HG03159 (cell line): Measurements from ENCODE around the gene KASH5.
"Not testable (repeated sequence)": the region's sequence is repeated elsewhere in the genome, so short reads cannot be mapped to it uniquely, and the experiment has no call there.

Experiments
- ATAC-seq: cut with Tn5 transposase; IDR thresholded peaks from one replicate; pipeline ENCODE4 v1.9.1; 2021; ENCODE audit warnings: mild to moderate bottlenecking, moderate library complexity; ENCODE audit not compliant: unreplicated experiment

KASH5 gene

DNA sequence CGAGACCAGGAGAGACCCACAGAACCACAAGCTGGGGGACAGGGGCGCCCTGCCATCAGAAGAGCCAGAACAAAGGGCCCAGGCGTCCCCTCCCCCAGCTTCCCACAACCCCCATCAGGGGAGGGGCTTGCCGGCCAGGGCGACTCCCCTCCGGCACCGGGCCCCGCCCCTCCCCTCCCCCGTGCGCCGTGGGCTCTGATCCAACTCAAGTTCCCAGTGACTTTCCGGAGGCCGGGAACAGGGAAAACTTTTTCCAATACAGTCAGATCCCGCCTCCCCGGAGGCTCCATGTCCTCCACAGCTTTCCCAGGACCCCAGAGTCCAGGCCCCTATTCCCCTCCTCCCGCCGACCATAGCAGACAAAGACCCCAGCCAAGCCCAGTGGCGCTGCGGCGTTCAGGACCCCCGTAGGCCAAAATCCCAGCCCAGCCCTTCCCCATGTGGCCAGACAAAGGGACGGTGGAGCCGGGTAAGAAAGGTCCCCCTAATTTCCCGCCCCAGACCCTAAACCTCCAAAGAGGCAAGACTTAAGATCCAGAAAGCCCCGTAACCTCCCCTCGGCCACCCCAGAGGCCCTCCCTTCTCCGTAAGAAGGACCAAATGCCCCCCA, 26.5 kb upstream of the KASH5 start:
- no peak for ATAC-seq

DNA sequence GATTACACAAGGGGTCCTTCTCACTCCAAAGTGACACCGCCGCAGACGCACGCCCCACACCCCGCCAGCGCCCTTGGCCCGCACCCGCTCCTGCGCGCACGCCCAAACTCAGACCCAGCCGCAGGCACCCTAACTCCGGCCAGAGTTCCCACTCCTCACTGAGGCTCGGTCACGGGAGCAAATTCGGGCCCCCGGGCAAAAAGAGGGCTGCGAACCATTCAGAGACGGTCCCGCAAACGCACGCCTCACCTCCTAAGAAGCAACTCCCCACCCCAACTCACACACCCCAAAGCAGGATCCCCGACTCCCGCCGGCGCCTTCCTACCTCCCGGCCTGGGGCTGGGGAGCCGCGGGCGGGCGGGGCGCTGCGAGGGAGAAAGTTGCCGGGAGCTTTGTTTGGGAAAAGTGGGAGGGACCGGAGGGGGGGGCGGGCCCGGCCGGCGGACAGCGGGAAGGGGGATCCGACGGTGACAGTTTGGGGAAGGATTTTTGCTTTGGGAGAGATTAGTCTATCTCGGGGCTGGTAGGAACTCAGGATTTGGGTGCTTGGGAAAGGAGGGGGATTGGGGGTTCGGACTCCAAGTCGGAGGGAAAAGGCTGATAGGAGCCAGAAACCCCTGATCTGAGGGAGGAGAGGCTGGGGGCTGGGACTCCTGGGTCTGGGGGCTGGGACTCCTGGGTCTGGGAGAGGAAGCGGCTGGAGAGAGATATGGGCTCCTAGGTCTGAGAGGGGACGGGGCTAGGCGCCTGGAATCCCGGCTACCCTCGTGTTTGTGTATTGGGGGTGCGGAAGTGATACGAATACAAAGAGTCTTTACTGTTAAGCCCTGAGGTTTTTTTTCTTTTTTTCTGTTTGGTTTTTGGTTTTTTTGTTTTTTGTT, 25.8 kb upstream of the KASH5 start, which contains the start of gene TEAD2:
Gene TEAD2 (minus strand): TSS at position 369 of the 881 bp plus-strand sequence. CDS start 2,341 bp downstream, outside the sequence.
- no peak for ATAC-seq

DNA sequence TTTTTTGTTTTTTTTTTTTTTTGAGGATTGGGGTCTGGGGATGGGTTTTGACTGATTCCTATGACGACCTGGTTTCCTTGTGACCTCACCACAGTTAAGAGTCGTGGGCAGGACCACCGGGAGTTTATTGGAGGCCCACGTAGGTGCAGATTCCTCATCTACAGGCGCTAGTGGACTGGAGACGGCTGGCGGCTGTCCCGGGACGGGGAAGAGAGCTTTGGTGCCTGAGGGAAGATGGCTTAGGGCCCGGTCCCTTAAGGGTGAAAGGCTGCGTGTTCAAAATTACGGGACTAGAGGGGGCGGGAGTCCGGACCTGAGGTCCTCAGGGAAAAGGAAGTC, 25.2 kb upstream of the KASH5 start:
- ATAC-seq: no peak

DNA sequence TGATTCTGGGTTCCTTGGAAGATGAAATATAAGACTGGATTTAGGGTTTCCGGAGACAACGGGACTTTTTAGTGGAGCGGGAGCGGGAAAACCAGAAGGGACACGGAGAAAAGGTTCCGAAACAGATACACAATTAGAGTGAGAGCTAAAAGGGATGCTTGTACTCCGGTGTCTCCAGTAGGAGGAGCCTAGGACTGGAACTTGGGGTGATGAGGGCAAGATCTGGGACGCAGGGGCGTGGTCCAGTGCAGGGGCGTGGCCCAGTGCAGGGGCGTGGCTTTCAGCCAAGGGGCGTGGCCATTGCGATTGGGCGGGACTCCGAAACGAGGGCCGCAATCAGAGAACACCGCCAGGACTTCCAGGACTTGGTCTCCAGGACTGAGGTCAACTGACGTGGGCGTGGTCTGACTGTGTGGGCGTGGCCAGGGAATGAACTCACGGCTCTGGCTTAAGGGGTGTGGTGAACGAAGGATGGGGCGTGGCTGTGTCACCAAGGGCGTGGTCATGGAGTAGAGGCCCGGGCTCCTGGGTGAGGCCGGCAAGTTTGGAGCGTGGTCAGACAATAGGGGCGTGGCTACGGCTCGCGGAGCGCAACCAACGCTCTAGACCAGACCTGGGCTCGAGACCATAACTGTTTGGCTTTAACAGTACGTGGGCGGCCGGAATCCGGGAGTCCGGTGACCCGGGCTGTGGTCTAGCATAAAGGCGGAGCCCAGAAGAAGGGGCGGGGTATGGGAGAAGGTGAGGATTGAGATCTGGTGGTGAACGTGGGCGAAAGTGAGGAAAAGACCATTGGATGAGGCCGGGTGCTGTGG, 24.6 kb upstream of the KASH5 start, which contains the start of gene DKKL1:
Gene DKKL1 (plus strand): TSS at position 610 of the 815 bp plus-strand sequence. CDS start 122 bp downstream, at position 732.
- ATAC-seq: no peak

DNA sequence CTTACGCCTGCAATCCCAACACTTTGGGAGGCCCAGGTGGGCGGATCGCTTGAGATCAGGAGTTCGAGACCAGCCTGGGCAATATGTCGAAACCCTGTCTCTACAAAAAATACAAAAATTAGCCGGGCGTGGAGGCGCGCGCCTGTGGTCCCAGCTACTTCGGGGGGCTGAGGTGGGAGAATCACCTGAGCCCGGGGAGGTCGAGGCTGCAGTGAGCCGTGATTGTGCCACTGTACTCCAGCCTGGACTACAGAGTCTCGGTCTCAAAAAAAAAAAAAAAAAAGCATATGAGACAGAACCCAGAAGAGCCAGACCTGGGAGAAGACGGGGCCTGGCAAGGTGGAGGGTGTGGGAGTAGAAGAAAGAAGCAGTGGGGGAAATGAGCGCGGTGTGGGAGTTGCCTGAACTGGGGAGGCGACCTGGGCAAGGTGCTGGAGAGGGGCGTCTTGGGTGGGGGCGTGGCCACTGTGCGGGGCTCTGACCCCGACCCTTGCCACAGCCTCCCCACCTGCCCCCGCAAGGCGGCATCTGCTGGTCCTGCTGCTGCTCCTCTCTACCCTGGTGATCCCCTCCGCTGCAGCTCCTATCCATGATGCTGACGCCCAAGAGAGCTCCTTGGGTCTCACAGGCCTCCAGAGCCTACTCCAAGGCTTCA, 23.8 kb upstream of the KASH5 start:
- no peak for ATAC-seq

DNA sequence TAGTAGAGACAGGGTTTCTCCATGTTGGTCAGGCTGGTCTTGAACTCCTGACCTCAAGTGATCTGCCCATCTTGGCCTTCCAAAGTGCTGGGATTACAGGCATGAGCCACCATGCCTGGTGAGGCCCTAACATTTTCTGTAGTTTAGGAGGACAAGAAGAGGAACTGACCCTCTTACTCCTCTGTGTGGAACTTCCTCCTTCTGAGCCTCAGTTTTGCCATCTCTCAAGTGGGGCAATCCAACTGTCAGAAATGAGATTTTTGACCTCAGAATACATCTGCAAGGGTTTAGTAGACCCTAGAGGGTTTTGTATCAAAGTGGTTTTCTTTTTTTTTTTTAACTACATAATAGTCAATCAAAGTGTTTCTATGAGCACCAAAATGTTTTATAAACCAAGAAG, 21.9 kb upstream of the KASH5 start:
- no peak for ATAC-seq

DNA sequence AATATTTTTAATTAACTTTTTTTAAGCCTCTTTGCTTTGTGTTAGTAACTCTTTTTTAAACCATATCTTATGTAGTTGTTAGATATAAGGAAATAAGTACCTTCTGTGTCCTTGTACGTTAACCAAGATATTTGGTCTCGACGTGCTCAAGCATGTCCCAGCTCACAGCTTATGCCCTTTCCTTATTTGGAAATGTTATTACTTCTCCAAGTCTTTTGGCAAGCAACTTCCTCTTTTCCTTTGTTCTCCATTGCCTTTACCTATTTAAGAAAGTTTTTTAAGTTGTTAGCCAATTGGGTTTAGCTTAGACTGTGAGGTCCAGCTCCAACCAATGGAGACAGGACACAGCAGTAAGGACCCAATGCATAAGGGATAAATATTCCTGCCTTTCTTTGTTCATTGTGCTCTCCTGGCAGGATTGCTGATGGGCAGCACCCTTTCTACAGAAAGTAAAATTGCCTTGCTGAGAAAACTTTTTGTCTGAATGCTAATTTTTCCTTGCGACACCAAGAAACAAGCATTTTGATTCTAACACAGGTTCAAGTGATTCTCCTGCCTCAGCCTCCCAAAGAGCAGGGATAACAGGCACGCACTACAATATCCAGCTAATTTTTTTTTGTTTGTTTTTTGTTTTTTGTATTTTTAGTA, 19.2 kb upstream of the KASH5 start:
- no peak for ATAC-seq

DNA sequence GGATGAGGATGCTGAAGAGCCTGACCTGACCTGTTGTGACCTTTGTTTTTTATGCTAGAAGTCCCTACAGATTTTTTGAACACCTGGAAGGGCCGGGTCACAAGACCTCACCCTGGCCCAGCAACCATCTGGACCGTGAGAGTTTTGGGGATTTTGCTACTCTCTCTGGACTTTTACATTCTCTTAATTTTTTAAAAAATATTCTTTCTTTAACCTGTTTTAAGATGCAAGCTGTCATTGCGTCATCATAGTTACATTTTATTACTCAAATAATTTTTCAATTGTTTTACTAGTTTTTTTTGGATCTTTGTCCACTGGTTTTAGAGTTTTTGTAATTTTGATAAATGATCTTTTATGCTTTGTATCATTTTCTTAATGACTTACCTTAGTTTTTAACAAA, 16.9 kb upstream of the KASH5 start:
- ATAC-seq: no peak

DNA sequence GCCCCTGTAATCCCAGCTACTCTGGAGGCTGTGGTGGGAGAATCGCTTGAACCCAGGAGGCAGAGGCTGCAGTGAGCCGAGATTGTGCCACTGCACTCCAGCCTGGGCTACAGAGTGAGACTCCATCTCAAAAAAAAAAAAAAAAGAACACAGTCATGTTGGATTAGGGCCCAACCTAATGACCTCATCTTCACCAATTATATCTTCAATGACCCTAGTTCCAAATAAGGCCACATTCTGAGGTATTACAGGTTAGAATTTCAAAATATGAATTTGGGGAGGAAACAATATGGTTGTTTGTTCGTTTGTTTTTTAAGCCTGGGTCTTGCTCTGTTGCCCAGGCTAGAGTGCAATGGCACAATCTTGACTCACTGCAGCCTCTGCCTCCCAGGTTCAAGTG, 14.9 kb upstream of the KASH5 start:
- ATAC-seq: not testable (repeated sequence)

DNA sequence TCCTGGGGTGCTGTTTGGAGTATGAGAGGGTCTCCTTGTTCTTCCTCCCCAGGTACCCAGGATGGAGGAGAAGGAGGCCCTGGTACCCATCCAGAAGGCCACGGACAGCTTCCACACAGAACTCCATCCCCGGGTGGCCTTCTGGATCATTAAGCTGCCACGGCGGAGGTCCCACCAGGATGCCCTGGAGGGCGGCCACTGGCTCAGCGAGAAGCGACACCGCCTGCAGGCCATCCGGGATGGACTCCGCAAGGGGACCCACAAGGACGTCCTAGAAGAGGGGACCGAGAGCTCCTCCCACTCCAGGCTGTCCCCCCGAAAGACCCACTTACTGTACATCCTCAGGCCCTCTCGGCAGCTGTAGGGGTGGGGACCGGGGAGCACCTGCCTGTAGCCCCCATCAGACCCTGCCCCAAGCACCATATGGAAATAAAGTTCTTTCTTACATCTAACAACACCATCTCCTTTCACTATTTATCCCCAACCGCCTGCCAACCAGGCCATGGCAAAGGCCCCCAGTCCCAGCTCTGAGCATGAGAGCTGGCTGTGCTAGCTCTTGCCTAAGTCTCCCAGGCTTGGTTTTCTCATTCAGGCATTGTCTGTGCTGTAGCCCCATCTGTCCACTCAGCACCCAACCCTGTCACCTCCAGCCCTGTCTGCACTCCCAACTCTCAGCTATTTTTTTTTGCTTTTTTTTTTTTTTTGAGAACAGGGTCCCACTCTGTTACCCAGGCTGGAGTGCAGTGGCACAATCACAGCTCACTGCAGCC, 13.2 kb upstream of the KASH5 start:
- no peak for ATAC-seq

DNA sequence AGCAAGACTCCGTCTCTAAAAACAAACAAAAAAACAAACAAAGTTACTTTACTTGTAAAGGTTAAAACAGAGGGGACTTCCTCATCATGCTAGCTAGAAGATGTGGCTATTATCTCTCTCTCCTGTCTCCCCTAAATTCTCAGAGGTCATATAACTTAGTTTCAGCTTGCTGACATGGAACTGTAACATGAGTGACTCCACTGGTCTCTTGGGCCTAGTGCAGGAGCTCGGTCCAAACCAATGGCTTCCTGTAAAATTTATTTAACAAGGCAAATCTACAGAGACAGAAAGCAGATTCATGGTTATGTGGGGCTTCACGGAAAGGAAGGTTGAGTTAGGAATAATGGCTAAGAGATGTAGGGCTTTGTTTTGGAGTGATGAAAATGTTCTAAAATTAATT, 9.5 kb upstream of the KASH5 start:
- ATAC-seq: no peak

DNA sequence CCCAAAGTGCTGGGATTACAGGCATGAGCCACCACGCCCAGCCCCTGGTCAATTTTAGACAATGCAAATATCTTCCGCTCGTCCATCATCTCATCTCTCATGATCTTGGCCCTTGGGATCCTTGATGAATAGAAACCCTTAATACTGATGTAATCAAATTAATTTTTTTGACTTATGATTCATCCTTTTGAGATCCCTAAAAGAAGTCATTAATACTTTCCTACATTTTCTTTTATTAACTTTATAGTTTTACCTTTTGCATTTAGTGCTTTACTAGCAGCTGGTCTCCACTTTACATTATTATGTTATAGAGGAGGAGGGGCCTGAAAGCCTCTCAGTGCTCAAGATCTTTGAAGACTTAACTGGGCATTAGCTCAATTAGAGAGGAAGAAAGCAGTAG, 7.7 kb upstream of the KASH5 start:
- ATAC-seq: no peak

DNA sequence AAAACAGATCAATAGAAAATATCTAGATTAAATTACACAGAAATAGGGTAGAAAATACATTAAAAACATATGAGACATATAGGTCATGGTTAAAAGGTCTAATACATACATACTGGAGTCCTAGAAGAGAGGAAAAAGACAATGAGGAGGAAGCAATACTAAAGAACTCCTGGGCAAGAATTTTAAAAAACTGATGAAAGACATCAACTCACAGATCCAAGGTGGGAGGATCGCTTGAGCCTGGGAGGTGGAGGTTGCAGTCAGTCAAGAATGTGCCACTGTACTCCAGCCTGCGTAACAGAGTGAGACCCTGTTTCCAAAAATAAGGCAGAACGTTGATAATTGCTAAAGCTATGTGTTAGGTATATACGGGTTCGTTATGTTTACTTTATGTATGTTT, 5.4 kb upstream of the KASH5 start:
- ATAC-seq: no peak

DNA sequence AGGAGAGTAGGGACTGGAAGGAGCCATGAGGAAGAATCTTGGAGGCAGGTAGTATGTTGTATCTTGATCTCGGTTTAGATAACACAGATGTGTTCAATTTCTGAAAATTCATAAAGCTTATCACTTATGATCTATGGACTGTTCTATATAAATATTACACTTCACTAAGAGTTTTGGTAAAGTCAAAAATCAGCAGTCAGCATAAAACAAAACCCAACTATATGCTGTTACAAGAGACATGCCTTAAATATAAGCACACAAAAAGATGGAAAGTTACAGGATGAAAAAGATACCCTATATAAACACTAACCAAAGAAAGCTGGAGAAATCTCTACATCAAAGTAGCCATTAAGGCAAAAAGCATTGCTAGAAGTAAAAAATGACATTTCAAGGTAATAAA, 4.5 kb upstream of the KASH5 start:
- no peak for ATAC-seq

DNA sequence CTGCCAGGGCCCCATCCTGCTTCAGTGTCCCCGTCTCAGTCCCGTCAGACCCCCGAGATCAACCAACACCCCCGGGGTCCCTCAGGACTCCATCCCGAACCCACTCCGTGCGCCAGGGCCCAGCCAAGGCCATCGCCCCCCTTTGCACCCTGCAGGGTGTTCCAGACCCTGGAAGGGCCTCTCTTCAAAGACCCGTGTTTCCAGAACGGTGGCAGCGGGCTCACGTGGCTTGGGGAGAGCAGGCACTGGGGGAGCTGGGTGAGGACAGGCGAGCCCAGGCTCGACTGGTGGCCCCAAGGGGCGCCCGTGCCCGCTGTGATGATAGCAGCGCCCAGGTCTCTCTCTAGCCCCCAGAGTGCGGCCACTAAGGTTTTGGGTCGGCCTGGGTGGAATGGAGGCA, 1.4 kb downstream of the KASH5 start:
- no peak for ATAC-seq

DNA sequence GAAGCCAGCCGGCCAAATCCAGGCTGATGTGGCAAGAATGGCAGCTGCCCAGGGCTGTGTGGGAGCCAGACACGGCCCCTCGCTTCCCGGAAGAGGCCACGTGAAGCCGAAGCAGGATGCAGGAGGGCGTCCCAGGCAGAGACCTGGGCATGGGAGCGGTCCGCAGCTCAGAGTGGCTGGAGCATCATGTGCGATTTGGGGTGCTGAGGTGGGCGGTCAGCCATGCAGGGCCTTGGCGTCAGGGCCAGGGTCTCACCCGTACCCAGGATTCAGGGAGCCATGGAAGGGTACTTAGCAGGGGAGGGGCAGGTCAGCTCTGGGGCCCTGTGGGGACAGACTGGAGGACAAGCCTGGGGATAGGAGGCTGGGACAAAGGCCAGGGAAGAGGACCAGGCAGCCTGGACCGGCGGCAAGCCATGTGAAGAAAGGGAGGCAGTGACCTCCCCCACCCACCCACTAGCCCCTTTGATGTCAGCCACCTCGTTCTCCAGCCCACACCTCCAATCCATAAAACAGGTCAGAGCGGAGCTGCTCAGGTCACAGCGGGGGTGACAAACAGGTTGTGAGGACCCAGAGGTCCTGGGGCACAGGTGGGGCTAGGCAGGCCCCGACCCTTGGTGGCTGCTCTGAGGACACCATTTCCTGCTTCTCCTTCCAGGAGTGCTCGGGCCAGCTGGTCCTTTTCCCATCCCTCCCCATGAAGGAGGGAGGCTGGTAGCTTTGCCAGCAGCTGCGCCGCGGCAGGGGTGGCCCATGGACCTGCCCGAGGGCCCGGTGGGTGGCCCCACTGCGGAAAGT, 2.3 kb downstream of the KASH5 start:
- no peak for ATAC-seq

DNA sequence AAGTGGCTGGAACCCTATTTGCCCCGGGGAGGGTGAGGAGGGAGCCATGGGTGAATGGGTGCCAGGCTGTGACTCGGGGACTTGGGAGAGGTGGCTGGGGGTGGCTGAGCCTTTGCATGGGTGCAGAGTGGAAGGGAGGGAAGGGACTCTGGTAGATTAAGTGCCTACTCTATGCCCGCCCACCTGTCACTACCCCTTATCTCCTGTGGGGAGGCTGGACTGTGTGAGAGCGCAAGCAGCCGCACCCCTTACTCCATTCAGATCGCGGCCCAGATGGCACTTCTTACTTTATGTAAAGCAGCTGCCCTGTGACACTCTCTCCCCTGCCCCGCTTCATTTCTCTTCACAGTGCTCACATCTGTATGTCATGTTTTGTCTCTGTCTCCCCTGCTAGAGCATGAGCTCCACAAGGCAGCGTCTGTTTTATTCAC, 2.9 kb downstream of the KASH5 start:
- ATAC-seq: no peak

DNA sequence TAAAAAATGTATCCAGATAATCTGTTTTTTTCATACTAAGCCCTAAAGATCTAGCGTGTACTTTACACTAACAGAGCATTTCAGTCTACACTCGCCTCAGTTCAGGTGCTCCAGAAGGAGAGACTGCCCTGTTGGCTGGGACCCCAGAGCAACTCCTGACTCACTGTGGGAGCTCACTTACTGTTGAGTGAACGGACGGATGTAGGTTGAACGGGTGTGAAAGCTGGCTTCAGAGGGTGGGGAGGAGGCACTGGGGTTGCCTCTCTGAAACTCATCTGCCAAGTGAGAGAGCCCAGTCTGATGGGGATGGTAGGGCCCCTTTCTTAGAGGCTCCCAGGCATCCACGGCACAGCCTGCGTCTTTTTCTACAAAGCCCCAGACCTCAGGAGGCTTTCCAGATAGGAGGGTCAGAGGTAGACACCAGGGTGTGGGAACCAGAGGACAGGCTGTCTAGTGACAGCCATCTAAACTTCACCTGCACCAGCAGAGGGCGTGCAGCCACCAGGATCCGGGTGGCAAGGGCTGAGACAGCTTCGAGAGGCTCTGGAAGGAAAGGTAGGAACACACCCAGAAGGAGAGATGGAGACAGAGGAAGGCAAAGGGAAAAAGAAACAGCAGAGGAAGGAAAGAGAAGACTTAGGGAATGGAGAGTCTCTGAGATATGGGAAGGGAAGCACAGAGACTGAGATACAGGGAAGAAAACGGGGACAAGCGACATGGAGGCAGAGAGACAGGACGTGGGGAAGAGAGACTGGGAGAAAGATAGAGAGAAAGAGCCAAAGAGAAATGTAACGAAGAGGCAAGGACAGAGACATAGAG, 3.7 kb downstream of the KASH5 start:
- ATAC-seq: no peak
